HepG2 (cell line): Measurements from ENCODE around the gene GZF1. TPM values are rescaled to one million over a fixed set of nuclear protein-coding genes. Genes with fewer than 3 reads are reported as not detected.

Experiments
- ATAC-seq: fragments of 200-7000 bp; cut with Tn5 transposase; 3 replicates; pipeline ENCODE4 v1.9.1; 2020; ENCODE audit warnings: mild to moderate bottlenecking, moderate library complexity
- Bru-seq: library from RNA; stranded (reverse); fragments of 400-500 nt; gene quantifications from one replicate; lab custom pipeline; 2021; lab: Mats Ljungman, UMichigan
- BruChase-seq, 2 experiments: library from RNA; stranded (reverse); fragments of 400-500 nt; gene quantifications; one replicate each; lab custom pipeline; 2021; lab: Mats Ljungman, UMichigan
- BruUV-seq: library from RNA; stranded (reverse); fragments of 400-500 nt; replicated peaks from 2 replicates; lab custom pipeline; 2021; lab: Mats Ljungman, UMichigan
- CTCF ChIA-PET: fragments of 300-600 bp; formaldehyde crosslinking; extraction: SDS; loops from one replicate; lab custom pipeline; 2021; ENCODE audit warnings: low total read pairs, inconsistent platforms, low intra/inter-chr PET ratio; lab: Yijun Ruan, JAX
- POLR2A ChIA-PET: fragments of 350-600 bp; sonication (Branson Sonifier 250); formaldehyde crosslinking; loops from one replicate; lab custom pipeline; 2020; ENCODE audit warnings: antibody characterized with exemption, inconsistent platforms; lab: Yijun Ruan, JAX
- DNase-seq: peaks from one replicate; pipeline ENCODE4 v3.0.0-alpha.2; 2015; ENCODE audit warnings: low spot score
- FAIRE-seq: peaks from 3 replicates; lab custom pipeline; 2011; peaks lifted over from hg19 to GRCh38; lab: Jason Lieb, UNC
- H2AFZ ChIP-seq: one replicate; pipeline ENCODE4 v1.6.1; 2011; ENCODE audit warnings: low read length, inconsistent platforms
- H3K27ac ChIP-seq: fragments of 300-600 bp; 3 replicates; pipeline ENCODE4 v1.8.0; 2011; ENCODE audit warnings: mixed run types, mild to moderate bottlenecking, mixed read lengths, low read length, inconsistent platforms; ENCODE audit not compliant: insufficient read depth; ENCODE audit errors: extremely low read length
- H3K27me3 ChIP-seq, 2 experiments: fragments of 200-600 bp in 1 of 2; 2 replicates in 1 of 2; 3 replicates in 1 of 2; pipeline versions ENCODE4 v1.6.0 to v1.8.0; 2011; ENCODE audit warnings: low read length in 2 of 2, mild to moderate bottlenecking in 2 of 2, moderate library complexity in 2 of 2, inconsistent platforms in 1 of 2; ENCODE audit not compliant: insufficient read depth in 2 of 2, control insufficient read depth in 1 of 2
- H3K36me3 ChIP-seq, 2 experiments: fragments of 200-600 bp in 1 of 2; replicated peaks in 1 of 2; 2 replicates in 1 of 2; 3 replicates in 1 of 2; pipeline versions ENCODE4 v1.5.1 to v1.8.0; 2011; ENCODE audit warnings: low read length in 2 of 2, inconsistent platforms in 1 of 2; ENCODE audit not compliant: insufficient read depth in 2 of 2, control insufficient read depth in 1 of 2
- H3K4me1 ChIP-seq: 2 replicates; pipeline ENCODE4 v1.5.1; 2012; ENCODE audit warnings: low read length, inconsistent platforms; ENCODE audit not compliant: insufficient read depth
- H3K4me2 ChIP-seq: 2 replicates; pipeline ENCODE4 v1.6.0; 2011; ENCODE audit warnings: low read depth, low read length, inconsistent platforms
- H3K4me3 ChIP-seq, 3 experiments: fragments of 200-600 bp in 1 of 3; sonication (generic), shearing (Covaris generic) in 1 of 3; replicated peaks in 1 of 3; 2 replicates each; pipeline ENCODE4 v1.5.1; 2011 to 2016; ENCODE audit warnings: low read length in 3 of 3, inconsistent platforms in 2 of 3, low read depth in 2 of 3, mild to moderate bottlenecking in 2 of 3, control low read depth in 1 of 3, mixed read lengths in 1 of 3; ENCODE audit not compliant: insufficient read depth in 1 of 3
- H3K79me2 ChIP-seq: one replicate; pipeline ENCODE4 v1.6.1; 2011; ENCODE audit warnings: low read length, inconsistent platforms; ENCODE audit not compliant: insufficient read depth
- H3K9ac ChIP-seq: 2 replicates; pipeline ENCODE4 v1.6.0; 2011; ENCODE audit warnings: mild to moderate bottlenecking, low read depth, low read length, inconsistent platforms; ENCODE audit not compliant: insufficient read depth
- H3K9me3 ChIP-seq: 2 replicates; pipeline ENCODE4 v1.5.1; 2012; ENCODE audit warnings: mild to moderate bottlenecking, low read length
- H4K20me1 ChIP-seq: 2 replicates; pipeline ENCODE4 v1.6.0; 2011; ENCODE audit warnings: inconsistent platforms, mild to moderate bottlenecking, low read length, moderate library complexity; ENCODE audit not compliant: insufficient read depth
- CREM ChIP-seq, 2 experiments: sonication (generic) in 1 of 2; formaldehyde crosslinking in 1 of 2; IDR thresholded peaks; 2 replicates each; pipeline versions ENCODE4 v1.4.0 to v1.6.1; 2016 to 2020; ENCODE audit warnings: antibody characterized with exemption in 1 of 2, mild to moderate bottlenecking in 1 of 2, missing genetic modification reagents in 1 of 2
- EEA1 ChIP-seq: sonication (generic); formaldehyde crosslinking; IDR thresholded peaks from 2 replicates; pipeline ENCODE4 v1.5.1; 2020; ENCODE audit warnings: mild to moderate bottlenecking, missing genetic modification reagents, borderline replicate concordance
- HDAC1 ChIP-seq: sonication (generic); formaldehyde crosslinking; IDR thresholded peaks from 2 replicates; pipeline ENCODE4 v1.5.1; 2020; ENCODE audit warnings: mild to moderate bottlenecking, missing genetic modification reagents
- KMT2B ChIP-seq: IDR thresholded peaks from 2 replicates; pipeline ENCODE4 v1.6.1; 2016; ENCODE audit warnings: missing genetic modification reagents, missing compliant biosample characterization
- ZNF280B ChIP-seq: sonication (generic); formaldehyde crosslinking; IDR thresholded peaks from 2 replicates; pipeline ENCODE4 v1.5.0; 2020; ENCODE audit warnings: missing genetic modification reagents, mild to moderate bottlenecking, borderline replicate concordance
- ZNF501 ChIP-seq: sonication (generic); formaldehyde crosslinking; IDR thresholded peaks from 2 replicates; pipeline ENCODE4 v1.5.1; 2020; ENCODE audit warnings: mild to moderate bottlenecking, moderate library complexity, missing genetic modification reagents
- ZNF513 ChIP-seq: sonication (generic); formaldehyde crosslinking; conservative IDR thresholded peaks from 2 replicates; pipeline ENCODE4 v1.5.0; 2020; ENCODE audit warnings: missing genetic modification reagents
- ZNF644 ChIP-seq: IDR thresholded peaks from 2 replicates; pipeline ENCODE4 v1.6.1; 2016; ENCODE audit warnings: low read depth
- ZNF790 ChIP-seq: sonication (generic); formaldehyde crosslinking; IDR thresholded peaks from 2 replicates; pipeline ENCODE4 v1.8.0; 2022; ENCODE audit warnings: missing genetic modification reagents, mild to moderate bottlenecking, borderline replicate concordance
- WGBS: methylation state at CpG from one replicate; pipeline ENCODE4 v1.1.6; 2017; ENCODE audit warnings: low lambda C conversion rate; 5-methylcytosine and 5-hydroxymethylcytosine counted together
- in situ Hi-C: cut with HindIII; loops from 2 replicates; pipeline ENCODE4 v1.10.0; 2017; ENCODE audit warnings: low pct_unique_long_range_greater_than_20kb; ENCODE audit not compliant: extremely low pct_ligation_motif_present
- intact Hi-C: fragments of 100-400 bp; cut with micrococcal nuclease; formaldehyde crosslinking; loops from one replicate; pipeline ENCODE4 v1.10.0; 2022; ENCODE audit not compliant: unreplicated experiment
- long read RNA-seq, 2 experiments: library from RNA in 1 of 2; library from polyadenylated mRNA in 1 of 2; stranded (forward) in 1 of 2; unstranded in 1 of 2; transcript quantifications; one replicate each; pipeline ENCODE4 v2.0.0, GENCODE V29; 2019 to 2022
- polyA minus RNA-seq, 3 experiments: library from RNA; depleted of rRNA, polyadenylated mRNA; stranded (reverse); fragments of >200 nt; gene quantifications; 2 replicates each; pipeline ENCODE4 v1.2.3, GENCODE V29; 2011; ENCODE audit warnings: low replicate concordance in 1 of 3
- polyA plus RNA-seq, 8 experiments: library from polyadenylated mRNA; depleted of rRNA in 3 of 8; stranded (reverse) in 7 of 8; unstranded in 1 of 8; fragments of >200 nt; fragmentation: Illumina TruSeq in 4 of 8; extraction: Trizol in 4 of 8; gene quantifications; 2 replicates each; pipeline versions ENCODE4 v1.2.1 to v1.2.3, GENCODE V29; 2011 to 2016; ENCODE audit warnings: low read depth in 4 of 8, missing spikeins in 1 of 8, mixed read lengths in 1 of 8; ENCODE audit not compliant: insufficient read depth in 1 of 8
- total RNA-seq, 5 experiments: library from RNA; depleted of rRNA; stranded (reverse); fragments of >200 nt; fragmentation: Illumina TruSeq; extraction: Trizol; gene quantifications; 2 replicates each; pipeline ENCODE4 v1.2.3, GENCODE V29; 2016; ENCODE audit warnings: low read depth in 1 of 5

Gene GZF1
- total RNA-seq (2016; rRNA removed; fragmentation: Illumina TruSeq; extraction: Trizol) (26.0 and 26.4 TPM in 2 replicates), polyA plus RNA-seq (2011; rRNA removed) (16.9 and 21.9 TPM in 2 replicates), polyA minus RNA-seq (2011; rRNA and poly(A)+ RNA removed; ENCODE audit: low replicate concordance) (48.6 and 69.0 TPM in 2 replicates), Bru-seq, nascent RNA (percentile 91 among the genes with signal in this experiment), BruChase-seq, experiment 1, labeled RNA remaining after a 6-hour chase (percentile 73 among the genes with signal in this experiment), BruChase-seq, experiment 2, labeled RNA remaining after a 2-hour chase (percentile 88 among the genes with signal in this experiment)
- 1.9 and 2.6 TPM in 2 replicates for total RNA-seq (2016; cell fraction: cytosol; rRNA removed; fragmentation: Illumina TruSeq; extraction: Trizol; ENCODE audit: low read depth)
- total RNA-seq (2016; cell fraction: insoluble cytoplasmic fraction; rRNA removed; fragmentation: Illumina TruSeq; extraction: Trizol), result 22.9 and 24.5 TPM in 2 replicates
- total RNA-seq (2016; cell fraction: membrane; rRNA removed; fragmentation: Illumina TruSeq; extraction: Trizol), result 8.6 and 9.9 TPM in 2 replicates
- total RNA-seq (2016; cell fraction: nucleus; rRNA removed; fragmentation: Illumina TruSeq; extraction: Trizol), result 19.0 and 22.5 TPM in 2 replicates
- 9.4 and 15.6 TPM in 2 replicates for polyA plus RNA-seq (2011; cell fraction: cytosol; rRNA removed)
- polyA plus RNA-seq (2011; cell fraction: nucleus; rRNA removed), result 66.6 and 67.6 TPM in 2 replicates
- polyA plus RNA-seq (2012), result 9.0 and 9.7 TPM in 2 replicates
- polyA plus RNA-seq (2016; cell fraction: cytosol; fragmentation: Illumina TruSeq; extraction: Trizol; ENCODE audit: low read depth), result 0.93 and 1.7 TPM in 2 replicates
- polyA plus RNA-seq (2016; cell fraction: insoluble cytoplasmic fraction; fragmentation: Illumina TruSeq; extraction: Trizol; ENCODE audit: low read depth), result 14.6 and 15.6 TPM in 2 replicates
- 3.4 and 4.4 TPM in 2 replicates for polyA plus RNA-seq (2016; cell fraction: membrane; fragmentation: Illumina TruSeq; extraction: Trizol; ENCODE audit: low read depth)
- 27.5 and 33.7 TPM in 2 replicates for polyA plus RNA-seq (2016; cell fraction: nucleus; fragmentation: Illumina TruSeq; extraction: Trizol; ENCODE audit: insufficient read depth, low read depth)
- 17.5 and 22.3 TPM in 2 replicates for polyA minus RNA-seq (2011; cell fraction: cytosol; rRNA and poly(A)+ RNA removed)
- 37.7 and 38.0 TPM in 2 replicates for polyA minus RNA-seq (2011; cell fraction: nucleus; rRNA and poly(A)+ RNA removed)
- long read RNA-seq, experiment 1, full-length matches to known transcripts, result 1 of 4 reads
- long read RNA-seq, experiment 1, partial matches to known transcripts, result 2 of 4 reads
- long read RNA-seq, experiment 1, other reads (novel, unspliced or antisense), result 1 of 4 reads
- long read RNA-seq, experiment 2, full-length matches to known transcripts, result 12 of 45 reads
- long read RNA-seq, experiment 2, partial matches to known transcripts, result 21 of 45 reads
- long read RNA-seq, experiment 2, other reads (novel, unspliced or antisense), result 12 of 45 reads

GRCh38 chr20:23361476-23362391 lies at the start of gene GZF1:
Gene GZF1 (plus strand): TSS chr20:23362182. CDS start chr20:23364384, 2,202 bp downstream.
- no peak within 1 kb of the TSS for H2AFZ ChIP-seq
- under 1% methylated on average over 79 of the region's 114 CpGs for WGBS
- in situ Hi-C loops, result no loop called here
- no TSS peak for BruUV-seq
- peak; percentile 98 for DNase-seq
- peak within 1 kb of the TSS; percentile 93 for H3K27ac ChIP-seq
- no peaks in the 10 kb centered on the region; a peak in 1 of 5 replicates for H3K27me3 ChIP-seq
- peaks cover 45% of the 10 kb centered on the region for H3K79me2 ChIP-seq
- CTCF ChIA-PET, result interaction anchor here (1.1 kb wide), 1 partner anchor 11 kb away, joined by 3 read pairs; the partner anchor contains the start of gene NXT1
- H3K4me1 ChIP-seq, result peaks cover 63% of the 10 kb centered on the region
- intact Hi-C loops, result loop anchor here (5.0 kb wide), 1 partner anchor 246 kb away; the partner anchor contains the start of gene CST9
- FAIRE-seq, result peak; percentile 64
- H3K4me2 ChIP-seq, result peak within 1 kb of the TSS; percentile 92
- H3K36me3 ChIP-seq, result peaks cover 17 to 19% of the 10 kb centered on the region in 2 experiments; a peak in 4 of 5 replicates
- H3K4me3 ChIP-seq, result peak within 1 kb of the TSS; percentile 87 to 92 (median 88)
- POLR2A ChIA-PET, result interaction anchor here (0.6 to 4.6 kb wide), 14 partner anchors 9 to 784 kb away, joined by 3 to 145 read pairs (median 4); partner anchors contain the start of genes NAPB and NXT1
- peak within 1 kb of the TSS; percentile 96 for H3K9ac ChIP-seq
- H4K20me1 ChIP-seq, result peaks cover 13% of the 10 kb centered on the region; the same call in 1 of the 2 replicates
- no peaks in the 10 kb centered on the region for H3K9me3 ChIP-seq
- ATAC-seq, result peak; percentile 82
- TF ChIP-seq ZNF513 (CRISPR knock-in tag) (no peak; the same call in 1 of the 2 replicates), CREM (IDR thresholded peaks at IDR 0.05) (peak; percentile 94), CREM (CRISPR knock-in tag; IDR thresholded peaks at IDR 0.05) (peak; percentile 87), ZNF790 (CRISPR knock-in tag) (peak; percentile 96; the same call in 1 of the 2 replicates), ZNF280B (CRISPR knock-in tag) (peak; percentile 98), ZNF644 (CRISPR knock-in tag) (no peak; the same call in 1 of the 2 replicates), ZNF501 (CRISPR knock-in tag) (peak; percentile 100), HDAC1 (CRISPR knock-in tag) (peak; percentile 100), EEA1 (CRISPR knock-in tag) (peak; percentile 87; the same call in 1 of the 2 replicates), KMT2B (CRISPR knock-in tag) (peak; percentile 94)
